HG02588 (cell line): ENCODE data around the gene RPL13.
"Not testable (repeated sequence)": the region's sequence is repeated elsewhere in the genome, so short reads cannot be mapped to it uniquely, and the experiment has no call there.

Experiments
- ATAC-seq: cut with Tn5 transposase; IDR thresholded peaks from one replicate; pipeline ENCODE4 v1.9.1; 2021; ENCODE audit warnings: mild to moderate bottlenecking, moderate library complexity; ENCODE audit not compliant: unreplicated experiment

The RPL13 gene

DNA sequence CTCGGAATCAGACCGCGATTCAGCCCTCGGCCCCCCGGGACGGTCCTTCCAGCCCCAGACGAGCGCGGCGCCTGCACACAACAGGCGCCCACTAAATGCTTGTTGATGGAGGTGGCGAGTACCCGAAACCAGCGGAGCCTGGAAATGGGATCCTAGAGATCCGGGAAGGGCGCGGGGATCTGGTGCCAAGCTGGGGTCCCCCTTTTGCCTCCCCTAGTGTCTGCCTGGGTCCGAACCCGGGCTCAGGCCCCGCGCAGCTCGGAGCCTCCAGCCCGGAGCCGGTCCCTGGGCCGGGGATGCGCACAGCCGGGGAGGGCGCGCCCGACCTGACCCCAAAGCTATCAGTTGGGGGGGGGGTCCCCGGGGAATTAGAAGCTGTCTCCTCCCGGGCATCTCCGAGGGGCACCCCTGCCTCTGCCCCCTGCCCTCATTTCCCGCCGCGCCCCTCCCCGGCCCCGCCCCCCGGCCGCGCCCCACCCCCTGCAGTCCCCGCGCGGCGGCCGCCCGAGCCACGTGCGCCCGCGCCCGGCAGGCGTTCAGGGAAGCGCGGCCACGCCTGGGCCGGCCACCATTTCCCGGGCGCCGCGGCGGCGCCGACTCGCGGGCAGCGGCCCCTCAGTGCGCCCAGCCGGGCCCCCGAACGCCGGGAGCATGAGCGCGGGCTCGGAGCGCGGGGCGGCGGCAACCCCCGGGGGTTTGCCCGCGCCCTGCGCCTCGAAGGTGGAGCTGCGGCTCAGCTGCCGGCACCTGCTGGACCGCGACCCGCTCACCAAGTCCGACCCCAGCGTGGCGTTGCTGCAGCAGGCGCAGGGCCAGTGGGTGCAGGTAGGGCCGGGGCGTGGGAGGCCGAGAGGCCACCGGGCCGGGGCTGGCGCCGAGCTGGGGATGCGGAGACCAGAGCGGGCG is 15.0 kb downstream of the RPL13 start, which contains the start of gene CPNE7:
Gene CPNE7, plus strand, starts transcription at position 512 of the 906 bp plus-strand sequence. Its CDS starts 140 bp downstream, at position 652.
- no peak for ATAC-seq

DNA sequence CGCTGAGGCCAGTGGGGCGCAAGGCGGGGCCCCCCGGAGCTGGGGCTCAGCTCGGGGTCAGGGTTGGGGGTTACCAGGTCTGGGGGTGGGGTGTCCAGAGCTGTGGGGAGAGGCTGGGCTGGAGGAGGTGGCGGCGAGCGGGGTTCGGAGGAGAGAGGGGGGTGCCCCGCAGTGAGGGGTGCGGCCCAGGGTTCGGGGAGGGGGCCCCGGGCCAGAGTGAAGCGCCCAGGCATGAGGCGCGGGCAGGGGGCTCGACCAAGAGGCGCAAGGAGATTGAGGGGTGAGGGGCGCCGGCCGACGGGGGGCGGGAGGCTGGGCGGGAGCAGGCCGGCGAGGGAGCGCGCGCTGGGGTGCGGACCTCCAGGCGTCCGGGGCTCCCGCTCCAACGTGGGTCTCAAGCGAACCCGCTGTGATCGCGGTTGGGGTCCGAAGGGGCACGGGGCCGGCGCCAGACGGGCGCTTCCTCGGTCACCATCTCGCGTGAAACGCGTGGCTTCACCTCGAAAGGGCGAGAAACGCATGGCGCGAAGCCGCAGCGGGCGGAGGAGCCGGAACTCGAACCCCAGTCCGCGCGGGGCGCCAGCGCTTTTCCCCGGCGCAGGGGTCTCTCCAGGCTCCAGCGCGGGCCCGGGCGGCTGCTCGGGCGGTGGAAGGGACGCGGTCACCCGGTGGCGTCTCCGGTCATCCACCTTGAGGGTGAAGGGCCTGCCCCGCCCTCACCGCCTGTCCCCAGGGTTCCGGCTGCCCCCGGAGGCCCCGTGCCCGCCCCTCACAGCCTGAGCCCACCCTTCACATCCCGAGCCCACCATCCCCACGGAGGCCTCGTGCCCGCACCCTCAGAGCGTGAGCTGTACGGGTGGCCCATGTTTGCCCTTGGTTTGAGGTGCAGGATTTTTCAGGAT is 15.9 kb downstream of the RPL13 start:
- no peak for ATAC-seq

- no peak for ATAC-seq
Observed at GRCh38 chr16:89577055-89577759, 16.7 kb downstream of the RPL13 start.

GRCh38 chr16:89579351-89579750 is 18.9 kb downstream of the RPL13 start:
- ATAC-seq = no peak

- ATAC-seq = no peak
Observed at GRCh38 chr16:89581045-89581695, 20.7 kb downstream of the RPL13 start.

DNA sequence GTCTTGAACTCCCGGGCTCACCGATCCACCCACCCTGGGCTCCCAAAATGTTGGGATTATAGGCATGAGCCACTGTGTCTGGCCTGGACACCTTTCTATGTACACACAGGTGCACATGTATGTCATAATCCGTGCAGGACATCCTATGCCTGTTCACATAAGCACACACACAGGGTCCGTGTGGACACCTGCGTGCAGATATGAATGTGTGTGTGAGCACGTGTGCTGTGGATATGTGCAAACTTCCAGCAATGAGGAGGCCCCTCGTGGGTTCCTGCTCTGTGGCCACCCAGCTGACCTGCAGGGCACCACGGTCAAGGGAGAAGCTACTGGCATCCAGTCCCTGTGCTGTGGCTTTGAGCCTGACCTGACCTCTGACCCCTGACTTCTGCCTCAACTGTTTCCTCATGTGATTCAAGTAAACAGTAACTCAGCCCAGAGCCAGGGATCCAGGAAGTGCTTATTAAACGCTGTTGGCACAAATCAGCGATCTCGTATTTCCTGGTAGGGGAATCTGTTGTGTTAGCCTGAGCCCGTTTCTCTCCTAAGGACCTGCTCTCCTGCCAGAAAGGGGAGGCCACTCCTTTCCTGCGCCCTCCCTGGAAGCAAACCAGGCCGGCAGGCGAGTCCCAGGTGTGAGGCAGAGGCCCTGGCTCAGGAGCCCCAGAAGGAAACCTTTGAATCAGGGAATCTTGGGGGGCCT is 21.5 kb downstream of the RPL13 start:
- ATAC-seq = no peak

DNA sequence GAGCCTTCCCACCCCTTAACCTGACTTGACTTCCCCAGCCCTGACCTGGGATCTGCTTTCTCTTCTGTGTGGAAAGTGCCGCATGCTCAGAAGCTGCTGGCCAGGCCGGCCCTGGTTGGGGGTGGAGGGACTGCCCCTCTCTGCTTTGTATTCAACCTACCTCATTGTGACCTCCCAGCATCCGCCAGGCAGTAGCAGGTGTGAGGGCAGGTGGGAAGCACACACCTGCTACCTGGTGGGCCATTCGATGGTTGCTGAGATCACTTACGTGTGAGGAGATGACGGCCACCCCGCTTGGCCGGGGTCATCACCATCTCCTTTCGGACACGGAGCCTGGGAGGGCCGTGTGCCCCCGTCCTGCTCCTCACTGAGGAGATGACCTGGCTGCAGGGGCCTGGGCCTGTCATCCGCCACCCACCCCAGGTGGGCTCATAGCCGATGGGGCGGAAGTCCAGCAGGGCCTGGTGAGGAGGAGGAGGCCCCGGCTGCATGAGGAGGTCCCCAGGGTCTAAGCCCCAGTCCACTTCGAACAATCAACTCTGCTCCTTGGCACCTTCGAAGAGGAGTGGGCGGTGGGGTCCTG is 22.2 kb downstream of the RPL13 start:
- ATAC-seq = no peak

GRCh38 chr16:89583197-89583894 is 22.9 kb downstream of the RPL13 start:
- no peak for ATAC-seq

DNA sequence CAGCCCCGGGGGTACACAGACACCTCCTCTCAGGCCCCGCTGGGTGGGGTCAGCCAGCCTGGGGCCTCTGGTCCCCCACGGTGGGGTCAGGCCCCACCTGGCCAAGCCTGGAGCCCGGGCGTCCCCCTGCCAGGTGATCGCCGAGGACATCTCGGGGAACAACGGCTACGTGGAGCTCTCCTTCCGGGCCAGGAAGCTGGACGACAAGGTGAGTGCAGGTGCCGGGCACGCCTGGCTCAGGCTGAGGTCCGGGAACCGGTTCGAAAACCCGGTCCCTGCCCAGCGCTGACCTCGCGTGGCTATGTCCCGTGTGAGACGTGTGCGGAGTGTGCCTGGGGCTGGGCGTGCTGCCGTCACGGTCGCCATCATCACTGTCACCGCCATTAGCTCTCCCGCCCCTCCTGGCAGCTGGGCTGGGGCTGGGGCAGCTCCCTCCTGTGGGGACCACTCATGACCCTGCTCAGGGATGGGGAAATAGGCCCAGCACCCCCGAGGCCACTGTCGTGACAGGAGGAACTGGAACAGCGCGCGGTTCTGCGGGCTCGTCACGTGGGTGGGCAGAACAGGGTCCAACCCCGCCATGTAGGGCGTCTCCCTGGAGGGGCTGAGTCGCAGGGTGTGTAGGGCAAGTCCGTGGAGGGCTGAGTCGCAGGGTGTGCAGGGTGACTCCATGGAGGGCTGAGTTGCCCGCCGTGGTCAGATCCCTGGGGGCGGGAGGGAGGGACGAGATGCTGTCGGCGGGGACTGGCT is 23.6 kb downstream of the RPL13 start:
- no peak for ATAC-seq

DNA sequence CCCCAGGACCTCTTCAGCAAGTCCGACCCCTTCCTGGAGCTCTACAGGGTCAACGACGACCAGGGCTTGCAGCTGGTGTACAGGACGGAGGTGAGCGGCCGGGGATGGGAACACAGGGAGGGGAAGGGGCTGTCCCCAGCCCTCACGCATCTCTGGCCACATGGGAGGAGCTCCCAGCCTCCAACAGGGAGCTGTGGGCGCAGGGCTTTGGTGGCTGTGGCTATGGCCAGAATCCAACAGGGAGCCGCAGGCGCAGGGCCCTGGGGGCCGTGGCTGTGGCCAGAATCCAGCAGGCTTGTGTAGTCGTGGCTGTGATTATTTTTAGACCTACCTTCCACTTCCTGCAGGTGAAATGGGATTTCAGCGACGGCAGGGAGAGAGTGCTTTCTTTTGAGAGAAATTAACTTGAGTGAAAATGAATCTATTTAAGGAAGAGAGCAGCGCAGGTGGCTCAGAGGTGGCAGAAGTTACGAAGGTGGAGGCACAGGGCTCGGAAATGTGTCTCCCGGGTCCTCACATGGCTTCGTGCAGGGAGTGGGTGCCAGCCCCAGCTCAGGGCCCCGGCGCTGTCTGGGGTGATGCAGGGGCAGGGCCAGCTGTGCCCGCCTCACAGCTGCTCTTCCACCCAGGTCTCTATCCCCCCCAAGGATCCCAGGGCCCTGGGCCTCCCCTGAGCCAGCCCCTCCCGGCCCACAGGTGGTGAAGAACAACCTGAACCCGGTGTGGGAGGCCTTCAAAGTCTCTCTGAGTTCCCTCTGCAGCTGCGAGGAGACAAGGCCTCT is 24.5 kb downstream of the RPL13 start:
- ATAC-seq = no peak

DNA sequence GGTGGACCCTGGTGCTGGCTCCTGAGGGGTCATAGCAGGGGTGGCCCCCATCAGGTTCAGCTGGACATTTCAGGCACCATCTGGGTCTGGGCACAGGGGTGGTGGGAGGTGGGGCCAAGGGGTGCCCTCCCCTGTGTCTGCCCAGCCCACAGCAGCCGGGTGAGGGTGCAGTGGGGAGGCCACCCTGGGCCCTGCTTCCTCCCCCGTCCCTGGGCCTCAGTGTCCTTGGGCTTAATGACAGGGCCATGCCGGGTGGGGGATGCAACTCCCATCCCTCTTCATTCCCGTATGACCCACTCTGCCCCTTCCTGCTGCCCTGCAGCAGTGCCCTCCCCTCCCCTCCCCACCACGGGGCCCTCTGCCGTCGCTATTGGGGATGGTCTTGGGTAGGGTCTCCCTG is 25.7 kb downstream of the RPL13 start:
- ATAC-seq = no peak

GRCh38 chr16:89586853-89587252 is 26.4 kb downstream of the RPL13 start:
- no peak for ATAC-seq

DNA sequence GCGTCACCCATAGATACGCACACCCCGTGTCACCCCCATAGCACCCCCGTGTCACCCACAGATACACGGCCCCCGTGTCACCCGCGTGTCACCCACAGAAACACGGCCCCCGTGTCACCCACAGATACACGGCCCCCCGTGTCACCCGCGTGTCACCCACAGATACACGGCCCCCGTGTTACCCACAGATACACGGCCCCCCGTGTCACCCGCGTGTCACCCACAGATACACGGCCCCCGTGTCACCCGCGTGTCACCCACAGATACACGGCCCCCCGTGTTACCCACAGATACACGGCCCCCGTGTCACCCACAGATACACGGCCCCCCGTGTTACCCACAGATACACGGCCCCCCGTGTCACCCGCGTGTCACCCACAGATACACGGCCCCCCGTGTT is 27.2 kb downstream of the RPL13 start:
- not testable (repeated sequence) for ATAC-seq

GRCh38 chr16:89588413-89589109 is 28.1 kb downstream of the RPL13 start:
- no peak for ATAC-seq

- ATAC-seq = no peak
Observed at GRCh38 chr16:89589241-89589926, 28.9 kb downstream of the RPL13 start.

DNA sequence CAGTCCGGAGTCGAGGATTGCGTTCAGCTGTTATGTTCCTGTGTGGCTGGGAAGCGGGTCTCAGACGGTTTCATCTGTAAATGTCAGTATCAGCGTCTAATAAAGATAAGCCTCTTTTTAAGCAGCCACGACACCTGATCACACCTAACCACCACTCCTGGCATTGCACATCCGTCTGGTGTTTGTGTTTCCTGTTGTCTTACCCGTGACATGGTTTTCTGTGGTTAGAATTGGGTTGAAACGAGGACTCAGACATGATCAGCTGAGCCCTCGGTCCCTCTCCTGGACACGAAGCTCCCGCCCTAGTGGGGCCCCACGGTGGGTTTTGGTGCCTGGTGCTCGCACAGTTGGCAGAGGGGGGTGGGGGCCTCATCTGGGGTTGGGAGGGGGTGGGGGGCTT is 33.4 kb downstream of the RPL13 start:
- ATAC-seq = no peak
